Measurements from ENCODE around the gene ELF2.
"Not testable (repeated sequence)": the region's sequence is repeated elsewhere in the genome, so short reads cannot be mapped to it uniquely, and the experiment has no call there.

The ELF2 gene

GRCh38 chr4:139177049-139177868, at the start of gene ELF2:
ELF2 (minus strand) TSS chr4:139177218; CDS start chr4:139137701, 39,517 bp downstream.
- peak; percentile 96 for DNase-seq (ENCODE audit: low read depth)
- H3K4me3 ChIP-seq (ENCODE audit: low read depth, low read length), result peak within 1 kb of the TSS; percentile 82
- TF ChIP-seq MYC (IDR thresholded peaks at IDR 0.05; ENCODE audit: low read depth, low read length) (peak; percentile 39), POLR2A (IDR thresholded peaks at IDR 0.05; ENCODE audit: extremely low read depth, insufficient read length) (no peak)

GRCh38 chr4:139223682-139224317, 46.8 kb upstream of the ELF2 start:
- DNase-seq (ENCODE audit: low read depth), result peak; percentile 25

GRCh38 chr4:139222215-139222614, 45.2 kb upstream of the ELF2 start:
- no peak for DNase-seq (ENCODE audit: low read depth)
- no peak for TF ChIP-seq MAX (IDR thresholded peaks at IDR 0.05; ENCODE audit: low read depth, low read length)
- TF ChIP-seq MYC (IDR thresholded peaks at IDR 0.05; ENCODE audit: low read depth, low read length), result no peak
- no peak for TF ChIP-seq POLR2A (IDR thresholded peaks at IDR 0.05; ENCODE audit: extremely low read depth, insufficient read length)
- TF ChIP-seq CTCF (IDR thresholded peaks at IDR 0.05; ENCODE audit: low read depth, low read length), result no peak
- no peak overlapping the region for H3K4me3 ChIP-seq (ENCODE audit: low read depth, low read length)

More at GRCh38 chr4:139223682-139224317, 46.8 kb upstream of the ELF2 start:
- TF ChIP-seq POLR2A (IDR thresholded peaks at IDR 0.05; ENCODE audit: extremely low read depth, insufficient read length), result no peak
- TF ChIP-seq MYC (IDR thresholded peaks at IDR 0.05; ENCODE audit: low read depth, low read length), result no peak
- no peak for TF ChIP-seq CTCF (IDR thresholded peaks at IDR 0.05; ENCODE audit: low read depth, low read length)
- TF ChIP-seq MAX (IDR thresholded peaks at IDR 0.05; ENCODE audit: low read depth, low read length), result no peak
- no peak overlapping the region for H3K4me3 ChIP-seq (ENCODE audit: low read depth, low read length)

- DNase-seq (ENCODE audit: low read depth), result no peak
- H3K4me3 ChIP-seq (ENCODE audit: low read depth, low read length), result no peak overlapping the region
- TF ChIP-seq POLR2A (IDR thresholded peaks at IDR 0.05; ENCODE audit: extremely low read depth, insufficient read length), result no peak
- no peak for TF ChIP-seq MYC (IDR thresholded peaks at IDR 0.05; ENCODE audit: low read depth, low read length)
- TF ChIP-seq CTCF (IDR thresholded peaks at IDR 0.05; ENCODE audit: low read depth, low read length), result no peak
- no peak for TF ChIP-seq MAX (IDR thresholded peaks at IDR 0.05; ENCODE audit: low read depth, low read length)
Measured at GRCh38 chr4:139221687-139222086, 44.7 kb upstream of the ELF2 start.

- no peak for DNase-seq (ENCODE audit: low read depth)
- TF ChIP-seq MAX (IDR thresholded peaks at IDR 0.05; ENCODE audit: low read depth, low read length) (no peak), MYC (IDR thresholded peaks at IDR 0.05; ENCODE audit: low read depth, low read length) (no peak), CTCF (IDR thresholded peaks at IDR 0.05; ENCODE audit: low read depth, low read length) (no peak), POLR2A (IDR thresholded peaks at IDR 0.05; ENCODE audit: extremely low read depth, insufficient read length) (no peak)
- H3K4me3 ChIP-seq (ENCODE audit: low read depth, low read length), result no peak overlapping the region
Measured at GRCh38 chr4:139219450-139220055, 42.5 kb upstream of the ELF2 start.

GRCh38 chr4:139214039-139214534, 37.1 kb upstream of the ELF2 start:
- peak; percentile 96 for DNase-seq (ENCODE audit: low read depth)

GRCh38 chr4:139213633-139214032, 36.6 kb upstream of the ELF2 start:
- not testable (repeated sequence) for DNase-seq (ENCODE audit: low read depth); H3K4me3 ChIP-seq (ENCODE audit: low read depth, low read length)

More at GRCh38 chr4:139214039-139214534, 37.1 kb upstream of the ELF2 start:
- TF ChIP-seq CTCF (IDR thresholded peaks at IDR 0.05; ENCODE audit: low read depth, low read length) (no peak), MAX (IDR thresholded peaks at IDR 0.05; ENCODE audit: low read depth, low read length) (peak; percentile 70)
- H3K4me3 ChIP-seq (ENCODE audit: low read depth, low read length), result no peak overlapping the region
